H9 (cell line): ENCODE results near the gene PIM3. TPM values are rescaled to one million over a fixed set of nuclear protein-coding genes. Genes with fewer than 3 reads are reported as not detected.

Source experiments
- DNase-seq: peaks from one replicate; pipeline ENCODE4 v3.0.0-alpha.2; 2017
- H2AFZ ChIP-seq: one replicate; pipeline ENCODE4 v1.6.1; 2013; ENCODE audit warnings: mild to moderate bottlenecking, low read length, control low read depth, moderate library complexity
- H2AK5ac ChIP-seq: 2 replicates; pipeline ENCODE4 v1.6.1; 2013; ENCODE audit warnings: low read length, control low read depth, mixed read lengths; ENCODE audit not compliant: insufficient read length
- H2BK120ac ChIP-seq: one replicate; pipeline ENCODE4 v1.6.1; 2013; ENCODE audit warnings: low read depth, mild to moderate bottlenecking, low read length, control low read depth, inconsistent platforms; ENCODE audit not compliant: poor library complexity, severe bottlenecking
- H2BK12ac ChIP-seq: 2 replicates; pipeline ENCODE4 v1.6.1; 2013; ENCODE audit warnings: low read length, control low read depth, mixed read lengths, low read depth; ENCODE audit not compliant: insufficient read length
- H2BK15ac ChIP-seq: 2 replicates; pipeline ENCODE4 v1.6.1; 2013; ENCODE audit warnings: low read depth, low read length, control low read depth
- H2BK20ac ChIP-seq: one replicate; pipeline ENCODE4 v1.6.1; 2013; ENCODE audit warnings: low read depth, mild to moderate bottlenecking, low read length, control low read depth, inconsistent platforms; ENCODE audit not compliant: poor library complexity, severe bottlenecking
- H2BK5ac ChIP-seq: 2 replicates; pipeline ENCODE4 v1.6.1; 2013; ENCODE audit warnings: low read length, control low read depth, mixed read lengths; ENCODE audit not compliant: insufficient read length
- H3K14ac ChIP-seq: 2 replicates; pipeline ENCODE4 v1.6.1; 2013; ENCODE audit warnings: low read length, control low read depth; ENCODE audit not compliant: insufficient read depth
- H3K18ac ChIP-seq: 2 replicates; pipeline ENCODE4 v1.6.1; 2013; ENCODE audit warnings: low read depth, mild to moderate bottlenecking, mixed read lengths, low read length, control low read depth; ENCODE audit not compliant: insufficient read length
- H3K23ac ChIP-seq: 2 replicates; pipeline ENCODE4 v1.6.1; 2013; ENCODE audit warnings: low read length, control low read depth, mixed read lengths, low read depth; ENCODE audit not compliant: insufficient read length
- H3K23me2 ChIP-seq: 2 replicates; pipeline ENCODE4 v1.6.1; 2013; ENCODE audit warnings: low read depth, mild to moderate bottlenecking, mixed read lengths, low read length, control low read depth; ENCODE audit not compliant: insufficient read length, poor library complexity, severe bottlenecking
- H3K27ac ChIP-seq: 2 replicates; pipeline ENCODE4 v1.5.1; 2013; ENCODE audit warnings: low read length, control low read depth, mixed read lengths, low read depth; ENCODE audit not compliant: insufficient read length
- H3K27me3 ChIP-seq: 2 replicates; pipeline ENCODE4 v1.6.1; 2013; ENCODE audit warnings: low read length, control low read depth, inconsistent platforms; ENCODE audit not compliant: insufficient read depth
- H3K4ac ChIP-seq: 2 replicates; pipeline ENCODE4 v1.6.1; 2013; ENCODE audit warnings: low read depth, mild to moderate bottlenecking, control low read depth, inconsistent platforms, low read length, moderate library complexity
- H3K4me1 ChIP-seq: 2 replicates; pipeline ENCODE4 v1.6.1; 2013; ENCODE audit warnings: low read length, control low read depth, inconsistent platforms; ENCODE audit not compliant: insufficient read depth
- H3K4me2 ChIP-seq: 2 replicates; pipeline ENCODE4 v1.6.1; 2013; ENCODE audit warnings: low read length, control low read depth, mixed read lengths; ENCODE audit not compliant: insufficient read length, insufficient read depth
- H3K56ac ChIP-seq: 2 replicates; pipeline ENCODE4 v1.6.1; 2013; ENCODE audit warnings: low read depth, mild to moderate bottlenecking, mixed read lengths, low read length, control low read depth; ENCODE audit not compliant: insufficient read length
- H3K79me1 ChIP-seq: 2 replicates; pipeline ENCODE4 v1.6.1; 2013; ENCODE audit warnings: low read depth, mild to moderate bottlenecking, moderate library complexity, low read length, control low read depth, inconsistent platforms; ENCODE audit not compliant: insufficient read depth, poor library complexity, severe bottlenecking
- H3K79me2 ChIP-seq: 2 replicates; pipeline ENCODE4 v1.6.1; 2013; ENCODE audit warnings: low read length, control low read depth, inconsistent platforms; ENCODE audit not compliant: insufficient read depth
- H3K9ac ChIP-seq: 2 replicates; pipeline ENCODE4 v1.6.1; 2013; ENCODE audit warnings: low read length, control low read depth, mixed read lengths; ENCODE audit not compliant: insufficient read length; ENCODE audit errors: extremely low read depth
- H3K9me3 ChIP-seq: one replicate; pipeline ENCODE4 v1.6.1; 2013; ENCODE audit warnings: low read depth, low read length, inconsistent platforms; ENCODE audit not compliant: control insufficient read depth
- H3T11ph ChIP-seq: one replicate; pipeline ENCODE4 v1.6.1; 2013; ENCODE audit warnings: mild to moderate bottlenecking, low read length, control low read depth, inconsistent platforms
- H4K20me1 ChIP-seq: one replicate; pipeline ENCODE4 v1.6.1; 2013; ENCODE audit not compliant: control insufficient read depth, insufficient read length, insufficient read depth
- H4K5ac ChIP-seq: 2 replicates; pipeline ENCODE4 v1.6.1; 2013; ENCODE audit warnings: low read depth, mild to moderate bottlenecking, mixed read lengths, low read length, control low read depth; ENCODE audit not compliant: insufficient read length
- H4K8ac ChIP-seq: replicated peaks from 2 replicates; pipeline ENCODE4 v1.6.1; 2013; ENCODE audit warnings: low read length, control low read depth, mixed read lengths, low read depth; ENCODE audit not compliant: insufficient read length
- H4K91ac ChIP-seq: 2 replicates; pipeline ENCODE4 v1.6.1; 2013; ENCODE audit warnings: low read depth, mild to moderate bottlenecking, moderate library complexity, mixed read lengths, low read length, control low read depth; ENCODE audit not compliant: insufficient read length
- H3K27ac Mint-ChIP-seq, 3 experiments: 2 replicates in 2 of 3; 3 replicates in 1 of 3; pipeline ENCODE4 v1.8.0; 2020 to 2021; ENCODE audit warnings: mixed read lengths in 3 of 3, mild to moderate bottlenecking in 1 of 3, moderate library complexity in 1 of 3
- H3K27me3 Mint-ChIP-seq: 2 replicates; pipeline ENCODE4 v1.8.0; 2021; ENCODE audit warnings: low read depth, mild to moderate bottlenecking, moderate library complexity, mixed read lengths
- H3K36me3 Mint-ChIP-seq, 3 experiments: 2 replicates in 2 of 3; 3 replicates in 1 of 3; pipeline ENCODE4 v1.8.0; 2020 to 2021; ENCODE audit warnings: low read depth in 3 of 3, mixed read lengths in 3 of 3; ENCODE audit not compliant: insufficient read depth in 1 of 3
- H3K4me1 Mint-ChIP-seq, 2 experiments: 2 replicates each; pipeline ENCODE4 v1.8.0; 2020; ENCODE audit warnings: mixed read lengths in 2 of 2
- H3K4me3 Mint-ChIP-seq, 2 experiments: 2 replicates in 1 of 2; 3 replicates in 1 of 2; pipeline ENCODE4 v1.8.0; 2020 to 2021; ENCODE audit warnings: mild to moderate bottlenecking in 2 of 2, mixed read lengths in 2 of 2, moderate library complexity in 1 of 2
- H3K9me3 Mint-ChIP-seq, 2 experiments: 2 replicates in 1 of 2; 3 replicates in 1 of 2; pipeline ENCODE4 v1.8.0; 2020; ENCODE audit warnings: mild to moderate bottlenecking in 2 of 2, mixed read lengths in 2 of 2, moderate library complexity in 1 of 2
- CTCF ChIP-seq: fragments of 200-600 bp; sonication (generic); conservative IDR thresholded peaks from 3 replicates; pipeline ENCODE4 v1.8.0; 2021; ENCODE audit warnings: antibody characterized with exemption, mild to moderate bottlenecking
- WGBS: extraction: QIAGEN DNeasy Blood & Tissue Kit; methylation state at CpG from one replicate; pipeline ENCODE4 v1.1.7; 2013; ENCODE audit warnings: missing lambda C conversion rate, low lambda C conversion rate, mixed read lengths; ENCODE audit not compliant: insufficient read length; ENCODE audit errors: extremely low coverage; 5-methylcytosine and 5-hydroxymethylcytosine counted together
- total RNA-seq: library from RNA; stranded (reverse); gene quantifications from 2 replicates; pipeline ENCODE4 v1.2.1, GENCODE V29; 2021

PIM3 gene
- total RNA-seq, 1 experiment from 2014 or later = 43.4 TPM

GRCh38 chr22:49930596-49931412 is 29.8 kb upstream of the PIM3 start:
- Histone ChIP-seq H2BK15ac (no peak overlapping the region), H3K14ac (no peak overlapping the region), H3K56ac (no peak overlapping the region), H2BK12ac (no peak overlapping the region), H4K5ac (no peak overlapping the region), H3K9ac (no peak overlapping the region), H3K4me1 (no peaks in the 10 kb centered on the region), H2BK5ac (no peak overlapping the region), H3K4ac (no peak overlapping the region), H3K4me2 (no peak overlapping the region), H3K23ac (no peak overlapping the region), H3K9me3 (no peaks in the 10 kb centered on the region), H3K79me2 (no peaks in the 10 kb centered on the region), H3K27me3 (no peaks in the 10 kb centered on the region; the same call in 1 of the 2 replicates), H4K8ac (no peak overlapping the region), H3K23me2 (peaks cover 4% of the 10 kb centered on the region), H2AFZ (no peak overlapping the region), H2AK5ac (no peak overlapping the region), H3K27ac (no peak overlapping the region), H2BK120ac (no peak overlapping the region), H3K18ac (no peak overlapping the region), H4K20me1 (no peaks in the 10 kb centered on the region), H4K91ac (no peak overlapping the region), H2BK20ac (no peak overlapping the region), H3T11ph (no peak overlapping the region), H3K79me1 (no peaks in the 10 kb centered on the region)
- peak; percentile 60 for TF ChIP-seq CTCF
- no CpG with 5 or more reads among the region's 14 CpGs for WGBS
- peaks cover 0 to 5% (median 0%) of the 10 kb centered on the region in 3 experiments; a peak in 1 of 7 replicates for H3K36me3 Mint-ChIP-seq
- no peak overlapping the region for H3K27ac Mint-ChIP-seq
- peak; percentile 56 for DNase-seq
- no peaks in the 10 kb centered on the region for H3K9me3 Mint-ChIP-seq
- H3K4me1 Mint-ChIP-seq = peaks cover 3 to 11% of the 10 kb centered on the region in 2 experiments; a peak in 2 of 4 replicates
- H3K27me3 Mint-ChIP-seq = peaks cover 26% of the 10 kb centered on the region
- H3K4me3 Mint-ChIP-seq = peak overlapping the region in 1 of 2 experiments; percentile 36; a peak in 1 of 5 replicates
